Measurements from ENCODE around the gene AADAT. TPM values are rescaled to one million over a fixed set of nuclear protein-coding genes. Genes with fewer than 3 reads are reported as not detected.

AADAT gene
- total and polyA plus RNA-seq, 2 of the 8 experiments (the other 6 are each of a cell fraction or from before 2014, with no cell fraction given) = 6.1 to 7.7 TPM

DNA sequence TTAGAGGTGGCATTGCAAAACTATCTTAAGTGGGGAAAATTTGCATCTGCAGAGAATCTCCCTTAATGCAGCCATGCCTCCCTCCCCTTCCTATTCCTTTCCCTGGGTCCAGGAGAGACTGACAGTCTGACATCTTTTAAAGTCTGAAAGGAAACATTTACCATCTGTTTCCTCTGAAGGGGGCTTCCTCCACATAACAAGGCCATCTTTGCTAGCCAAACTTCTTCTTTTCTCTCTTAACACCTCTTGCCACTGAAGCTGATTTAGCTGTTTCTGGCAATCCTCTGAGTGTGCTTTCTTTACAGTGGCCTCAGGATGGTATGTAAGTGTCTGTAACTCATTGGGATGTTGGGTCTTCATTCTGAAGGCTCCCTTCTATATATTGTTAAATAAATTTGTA is 34.6 kb upstream of the AADAT start (continued):
- TF ChIP-seq, protein P1, sequence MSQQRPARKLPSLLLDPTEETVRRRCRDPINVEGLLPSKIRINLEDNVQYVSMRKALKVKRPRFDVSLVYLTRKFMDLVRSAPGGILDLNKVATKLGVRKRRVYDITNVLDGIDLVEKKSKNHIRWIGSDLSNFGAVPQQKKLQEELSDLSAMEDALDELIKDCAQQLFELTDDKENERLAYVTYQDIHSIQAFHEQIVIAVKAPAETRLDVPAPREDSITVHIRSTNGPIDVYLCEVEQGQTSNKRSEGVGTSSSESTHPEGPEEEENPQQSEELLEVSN (IDR thresholded peaks at IDR 0.05) = no peak
- TF ChIP-seq JUN (IDR thresholded peaks at IDR 0.05; ENCODE audit: low read depth, low read length) (no peak), SIN3A (conservative IDR thresholded peaks at IDR 0.05 in 1 of 2, IDR thresholded peaks at IDR 0.05 in 1 of 2; ENCODE audit: low read depth in 1 of 2, low read length in 2 of 2) (no peak)

Measured in H1 (cell line).